AG10803 (cell line): Measurements from ENCODE around the gene SF3A1.
"Not testable (repeated sequence)": the region's sequence is repeated elsewhere in the genome, so short reads cannot be mapped to it uniquely, and the experiment has no call there.

Experiments
- DNase-seq: peaks from one replicate; pipeline ENCODE4 v3.0.0; 2010; ENCODE audit warnings: low read depth
- H3K4me3 ChIP-seq: 2 replicates; pipeline ENCODE4 v1.5.1; 2011; ENCODE audit warnings: mild to moderate bottlenecking, low read length, control low read depth
- CTCF ChIP-seq: conservative IDR thresholded peaks from 2 replicates; pipeline ENCODE4 v1.5.1; 2011; ENCODE audit warnings: mild to moderate bottlenecking, low read length, control low read depth, inconsistent platforms

Gene SF3A1

GRCh38 chr22:30344447-30345200 is 12.1 kb downstream of the SF3A1 start:
- TF ChIP-seq CTCF, result no peak
- no peak overlapping the region for H3K4me3 ChIP-seq
- no peak for DNase-seq

- no peak overlapping the region for H3K4me3 ChIP-seq
- no peak for TF ChIP-seq CTCF
- DNase-seq, result no peak
Measured at GRCh38 chr22:30340911-30341685, 15.6 kb downstream of the SF3A1 start.

GRCh38 chr22:30338802-30339201 is 17.9 kb downstream of the SF3A1 start:
- H3K4me3 ChIP-seq, result no peak overlapping the region
- no peak for TF ChIP-seq CTCF
- no peak for DNase-seq

- not testable (repeated sequence) for DNase-seq
Measured at GRCh38 chr22:30338341-30338740, 18.4 kb downstream of the SF3A1 start.

GRCh38 chr22:30337461-30337778 is 19.3 kb downstream of the SF3A1 start:
- no peak overlapping the region for H3K4me3 ChIP-seq
- TF ChIP-seq CTCF, result no peak
- DNase-seq, result no peak

More at GRCh38 chr22:30338341-30338740, 18.4 kb downstream of the SF3A1 start:
- not testable (repeated sequence) for H3K4me3 ChIP-seq

- DNase-seq, result no peak
- H3K4me3 ChIP-seq, result no peak overlapping the region
- no peak for TF ChIP-seq CTCF
Measured at GRCh38 chr22:30336752-30337460, 19.8 kb downstream of the SF3A1 start.

- no peak overlapping the region for H3K4me3 ChIP-seq
- no peak for DNase-seq
- no peak for TF ChIP-seq CTCF
Measured at GRCh38 chr22:30335236-30335635, 21.5 kb downstream of the SF3A1 start.
